Measurements from ENCODE around the gene RNF112. TPM values are rescaled to one million over a fixed set of nuclear protein-coding genes. Genes with fewer than 3 reads are reported as not detected.
A peak's percentile ranks its signal among the peaks of the same experiment; 100 is the strongest.
"Not testable (repeated sequence)": the region's sequence is repeated elsewhere in the genome, so short reads cannot be mapped to it uniquely, and the experiment has no call there.

Gene RNF112
- total and polyA plus RNA-seq, 5 donors from 2014 or later = 0.39 TPM; not detected in 4

GRCh38 chr17:19424934-19425868, 14.2 kb downstream of the RNF112 start:
- H3K27ac ChIP-seq (ENCODE audit: insufficient read depth, low read length, poor library complexity, severe bottlenecking) = no peak overlapping the region
- H3K27me3 ChIP-seq (ENCODE audit: control insufficient read depth, insufficient read depth, low read length) = no peaks in the 10 kb centered on the region
- DNase-seq (no peak), ATAC-seq (ENCODE audit: low read depth in 2 of 2) (no peak)
- no peaks in the 10 kb centered on the region for H3K9me3 ChIP-seq (ENCODE audit: control insufficient read depth in 2 of 2, low read length in 2 of 2)
- Mint-ChIP-seq H3K27me3 (peaks cover 7% of the 10 kb centered on the region), H3K4me3 (no peak overlapping the region), H3K9me3 (no peaks in the 10 kb centered on the region), H3K36me3 (no peaks in the 10 kb centered on the region), H3K27ac (no peak overlapping the region), H3K4me1 (no peaks in the 10 kb centered on the region)
- H3K36me3 ChIP-seq (ENCODE audit: control insufficient read depth, insufficient read depth, low read length) = no peaks in the 10 kb centered on the region
- H3K4me3 ChIP-seq (ENCODE audit: low read depth, low read length) = no peak overlapping the region
- no peaks in the 10 kb centered on the region for H3K4me1 ChIP-seq (ENCODE audit: control insufficient read depth, insufficient read depth, low read length, poor library complexity, severe bottlenecking)

GRCh38 chr17:19426631-19427030, 15.6 kb downstream of the RNF112 start:
- Histone ChIP-seq H3K4me3 (ENCODE audit: low read depth, low read length) (no peak overlapping the region), H3K27me3 (ENCODE audit: control insufficient read depth, insufficient read depth, low read length) (no peaks in the 10 kb centered on the region), H3K36me3 (ENCODE audit: control insufficient read depth, insufficient read depth, low read length) (no peaks in the 10 kb centered on the region), H3K27ac (ENCODE audit: insufficient read depth, low read length, poor library complexity, severe bottlenecking) (no peak overlapping the region), H3K4me1 (ENCODE audit: control insufficient read depth, insufficient read depth, low read length, poor library complexity, severe bottlenecking) (no peaks in the 10 kb centered on the region), H3K9me3 (ENCODE audit: control insufficient read depth in 2 of 2, low read length in 2 of 2) (no peaks in the 10 kb centered on the region)
- peaks cover 9% of the 10 kb centered on the region for H3K27me3 Mint-ChIP-seq
- no peaks in the 10 kb centered on the region for H3K4me1 Mint-ChIP-seq
- DNase-seq = no peak
- no peaks in the 10 kb centered on the region for H3K36me3 Mint-ChIP-seq
- no peak overlapping the region for H3K4me3 Mint-ChIP-seq
- H3K9me3 Mint-ChIP-seq = no peaks in the 10 kb centered on the region
- H3K27ac Mint-ChIP-seq = no peak overlapping the region
- ATAC-seq (ENCODE audit: low read depth in 2 of 2) = no peak

- H3K27me3 Mint-ChIP-seq = peaks cover 17% of the 10 kb centered on the region
Observed at GRCh38 chr17:19431691-19432090, 20.7 kb downstream of the RNF112 start.

GRCh38 chr17:19433255-19433654, 22.2 kb downstream of the RNF112 start:
- Histone ChIP-seq H3K36me3 (ENCODE audit: control insufficient read depth, insufficient read depth, low read length) (no peaks in the 10 kb centered on the region), H3K4me3 (ENCODE audit: low read depth, low read length) (no peak overlapping the region), H3K27me3 (ENCODE audit: control insufficient read depth, insufficient read depth, low read length) (no peaks in the 10 kb centered on the region), H3K4me1 (ENCODE audit: control insufficient read depth, insufficient read depth, low read length, poor library complexity, severe bottlenecking) (no peaks in the 10 kb centered on the region), H3K9me3 (ENCODE audit: control insufficient read depth in 2 of 2, low read length in 2 of 2) (no peaks in the 10 kb centered on the region), H3K27ac (ENCODE audit: insufficient read depth, low read length, poor library complexity, severe bottlenecking) (no peak overlapping the region)
- no peaks in the 10 kb centered on the region for H3K4me1 Mint-ChIP-seq
- H3K36me3 Mint-ChIP-seq = no peaks in the 10 kb centered on the region
- peaks cover 27% of the 10 kb centered on the region for H3K27me3 Mint-ChIP-seq
- H3K9me3 Mint-ChIP-seq = no peaks in the 10 kb centered on the region
- no peak for ATAC-seq (ENCODE audit: low read depth in 2 of 2)
- no peak overlapping the region for H3K27ac Mint-ChIP-seq
- no peak overlapping the region for H3K4me3 Mint-ChIP-seq
- DNase-seq = no peak

More at GRCh38 chr17:19431691-19432090, 20.7 kb downstream of the RNF112 start:
- Mint-ChIP-seq H3K27ac (no peak overlapping the region), H3K9me3 (no peaks in the 10 kb centered on the region), H3K4me1 (no peaks in the 10 kb centered on the region), H3K36me3 (no peaks in the 10 kb centered on the region), H3K4me3 (no peak overlapping the region)
- DNase-seq (no peak), ATAC-seq (ENCODE audit: low read depth in 2 of 2) (no peak)
- Histone ChIP-seq H3K4me3 (ENCODE audit: low read depth, low read length) (no peak overlapping the region), H3K4me1 (ENCODE audit: control insufficient read depth, insufficient read depth, low read length, poor library complexity, severe bottlenecking) (no peaks in the 10 kb centered on the region), H3K36me3 (ENCODE audit: control insufficient read depth, insufficient read depth, low read length) (no peaks in the 10 kb centered on the region), H3K27me3 (ENCODE audit: control insufficient read depth, insufficient read depth, low read length) (no peaks in the 10 kb centered on the region), H3K27ac (ENCODE audit: insufficient read depth, low read length, poor library complexity, severe bottlenecking) (no peak overlapping the region), H3K9me3 (ENCODE audit: control insufficient read depth in 2 of 2, low read length in 2 of 2) (no peaks in the 10 kb centered on the region)

- H3K4me3 ChIP-seq (ENCODE audit: low read depth, low read length) = no peak overlapping the region
- H3K4me3 Mint-ChIP-seq = no peak overlapping the region
- H3K36me3 ChIP-seq (ENCODE audit: control insufficient read depth, insufficient read depth, low read length) = no peaks in the 10 kb centered on the region
- H3K27me3 Mint-ChIP-seq = peaks cover 27% of the 10 kb centered on the region
- no peaks in the 10 kb centered on the region for H3K27me3 ChIP-seq (ENCODE audit: control insufficient read depth, insufficient read depth, low read length)
- no peaks in the 10 kb centered on the region for H3K4me1 ChIP-seq (ENCODE audit: control insufficient read depth, insufficient read depth, low read length, poor library complexity, severe bottlenecking)
- H3K9me3 ChIP-seq (ENCODE audit: control insufficient read depth in 2 of 2, low read length in 2 of 2) = no peaks in the 10 kb centered on the region
- DNase-seq (no peak), ATAC-seq (ENCODE audit: low read depth in 2 of 2) (no peak)
- H3K27ac Mint-ChIP-seq = no peak overlapping the region
- H3K4me1 Mint-ChIP-seq = no peaks in the 10 kb centered on the region
- no peak overlapping the region for H3K27ac ChIP-seq (ENCODE audit: insufficient read depth, low read length, poor library complexity, severe bottlenecking)
- H3K9me3 Mint-ChIP-seq = no peaks in the 10 kb centered on the region
- H3K36me3 Mint-ChIP-seq = no peaks in the 10 kb centered on the region
Observed at GRCh38 chr17:19433727-19434340, 22.8 kb downstream of the RNF112 start.

GRCh38 chr17:19440421-19440820, 29.4 kb downstream of the RNF112 start:
- peaks cover 21% of the 10 kb centered on the region for H3K27me3 Mint-ChIP-seq
- Histone ChIP-seq H3K27ac (ENCODE audit: insufficient read depth, low read length, poor library complexity, severe bottlenecking) (no peak overlapping the region), H3K36me3 (ENCODE audit: control insufficient read depth, insufficient read depth, low read length) (no peaks in the 10 kb centered on the region), H3K4me1 (ENCODE audit: control insufficient read depth, insufficient read depth, low read length, poor library complexity, severe bottlenecking) (no peaks in the 10 kb centered on the region), H3K4me3 (ENCODE audit: low read depth, low read length) (no peak overlapping the region), H3K9me3 (ENCODE audit: control insufficient read depth in 2 of 2, low read length in 2 of 2) (peaks cover 0 to 2% of the 10 kb centered on the region in 2 experiments), H3K27me3 (ENCODE audit: control insufficient read depth, insufficient read depth, low read length) (no peaks in the 10 kb centered on the region)
- H3K4me1 Mint-ChIP-seq = no peaks in the 10 kb centered on the region
- H3K4me3 Mint-ChIP-seq = no peak overlapping the region
- peaks cover 6% of the 10 kb centered on the region for H3K36me3 Mint-ChIP-seq
- H3K9me3 Mint-ChIP-seq = peaks cover 0 to 16% (median 0%) of the 10 kb centered on the region in 7 donors
- H3K27ac Mint-ChIP-seq = no peak overlapping the region
- DNase-seq = peak in 1 of 3 donors; percentile 3
- no peak for ATAC-seq (ENCODE audit: low read depth in 2 of 2)

GRCh38 chr17:19441288-19441687, 30.3 kb downstream of the RNF112 start:
- ATAC-seq (ENCODE audit: low read depth in 2 of 2) = not testable (repeated sequence)

More at GRCh38 chr17:19441288-19441687, 30.3 kb downstream of the RNF112 start:
- not testable (repeated sequence) for H3K4me3 ChIP-seq (ENCODE audit: low read depth, low read length); H3K4me3 Mint-ChIP-seq; H3K27me3 ChIP-seq (ENCODE audit: control insufficient read depth, insufficient read depth, low read length); H3K36me3 ChIP-seq (ENCODE audit: control insufficient read depth, insufficient read depth, low read length); H3K9me3 ChIP-seq (ENCODE audit: control insufficient read depth in 2 of 2, low read length in 2 of 2); H3K27ac ChIP-seq (ENCODE audit: insufficient read depth, low read length, poor library complexity, severe bottlenecking); H3K36me3 Mint-ChIP-seq; H3K4me1 ChIP-seq (ENCODE audit: control insufficient read depth, insufficient read depth, low read length, poor library complexity, severe bottlenecking); H3K4me1 Mint-ChIP-seq; H3K27ac Mint-ChIP-seq; DNase-seq
- H3K9me3 Mint-ChIP-seq = peaks cover 0 to 18% (median 0%) of the 10 kb centered on the region in 7 donors
- H3K27me3 Mint-ChIP-seq = peaks cover 21% of the 10 kb centered on the region
